Nephron progenitor cell (in vitro differentiated cells): ENCODE data around the gene ZNF451.

ENCODE experiments used
- DNase-seq: peaks from one replicate; pipeline ENCODE4 v3.0.0; 2021
- H3K27ac Mint-ChIP-seq: 2 replicates; pipeline ENCODE4 v1.8.0; 2021; ENCODE audit warnings: mild to moderate bottlenecking, moderate library complexity, mixed read lengths
- H3K27me3 Mint-ChIP-seq: 2 replicates; pipeline ENCODE4 v1.8.0; 2021; ENCODE audit warnings: mild to moderate bottlenecking, low read depth, mixed read lengths; ENCODE audit not compliant: poor library complexity
- H3K36me3 Mint-ChIP-seq: 2 replicates; pipeline ENCODE4 v1.8.0; 2021; ENCODE audit warnings: low read depth, mixed read lengths
- H3K4me1 Mint-ChIP-seq: 2 replicates; pipeline ENCODE4 v1.8.0; 2021; ENCODE audit warnings: mixed read lengths
- H3K4me3 Mint-ChIP-seq: 2 replicates; pipeline ENCODE4 v1.8.0; 2021; ENCODE audit warnings: mild to moderate bottlenecking, moderate library complexity, mixed read lengths
- H3K9me3 Mint-ChIP-seq: 2 replicates; pipeline ENCODE4 v1.8.0; 2021; ENCODE audit warnings: mild to moderate bottlenecking, moderate library complexity, mixed read lengths
- CTCF ChIP-seq: fragments of 200-600 bp; sonication (generic); IDR thresholded peaks from 2 replicates; pipeline ENCODE4 v1.5.0; 2021; ENCODE audit warnings: antibody characterized with exemption

The ZNF451 gene

GRCh38 chr6:57165080-57165479 is 75.1 kb downstream of the ZNF451 start:
- no peak overlapping the region for H3K27ac Mint-ChIP-seq
- no peaks in the 10 kb centered on the region for H3K4me1 Mint-ChIP-seq
- H3K9me3 Mint-ChIP-seq = peaks cover 29% of the 10 kb centered on the region
- no peak for TF ChIP-seq CTCF
- no peak for DNase-seq
- H3K27me3 Mint-ChIP-seq = peaks cover 3% of the 10 kb centered on the region
- peaks cover 71% of the 10 kb centered on the region for H3K36me3 Mint-ChIP-seq
- no peak overlapping the region for H3K4me3 Mint-ChIP-seq

GRCh38 chr6:57172136-57173055 is 82.4 kb downstream of the ZNF451 start, which contains the start of gene BAG2:
Gene BAG2 (plus strand): TSS chr6:57172326. CDS start chr6:57172698, 372 bp downstream.
- peak; percentile 84 for DNase-seq
- peaks cover 11% of the 10 kb centered on the region for H3K36me3 Mint-ChIP-seq
- H3K27ac Mint-ChIP-seq = peak within 1 kb of the TSS; percentile 96

GRCh38 chr6:57173056-57173885 is 83.3 kb downstream of the ZNF451 start:
- Mint-ChIP-seq H3K9me3 (no peaks in the 10 kb centered on the region), H3K4me1 (peaks cover 30% of the 10 kb centered on the region), H3K27ac (peak overlapping the region; percentile 96)

More at GRCh38 chr6:57172136-57173055, 82.4 kb downstream of the ZNF451 start, which contains the start of gene BAG2:
- TF ChIP-seq CTCF = no peak
- Mint-ChIP-seq H3K27me3 (peaks cover 4% of the 10 kb centered on the region), H3K9me3 (no peaks in the 10 kb centered on the region), H3K4me1 (peaks cover 30% of the 10 kb centered on the region), H3K4me3 (peak within 1 kb of the TSS; percentile 89)

GRCh38 chr6:57173886-57174510 is 84.0 kb downstream of the ZNF451 start:
- H3K36me3 Mint-ChIP-seq = peaks cover 16% of the 10 kb centered on the region
- no peak for DNase-seq
- H3K9me3 Mint-ChIP-seq = no peaks in the 10 kb centered on the region
- no peak overlapping the region for H3K27ac Mint-ChIP-seq
- H3K27me3 Mint-ChIP-seq = peaks cover 4% of the 10 kb centered on the region
- H3K4me3 Mint-ChIP-seq = peak overlapping the region; percentile 89
- peaks cover 30% of the 10 kb centered on the region for H3K4me1 Mint-ChIP-seq
- no peak for TF ChIP-seq CTCF

More at GRCh38 chr6:57173056-57173885, 83.3 kb downstream of the ZNF451 start:
- peak; percentile 16 for DNase-seq
- TF ChIP-seq CTCF = no peak
- H3K27me3 Mint-ChIP-seq = peaks cover 4% of the 10 kb centered on the region
- H3K36me3 Mint-ChIP-seq = peaks cover 14% of the 10 kb centered on the region
- peak overlapping the region; percentile 89 for H3K4me3 Mint-ChIP-seq

GRCh38 chr6:57174511-57174907 is 84.5 kb downstream of the ZNF451 start:
- no peak for DNase-seq
- Mint-ChIP-seq H3K36me3 (peaks cover 21% of the 10 kb centered on the region), H3K27ac (no peak overlapping the region), H3K9me3 (no peaks in the 10 kb centered on the region), H3K4me1 (peaks cover 30% of the 10 kb centered on the region), H3K27me3 (peaks cover 4% of the 10 kb centered on the region), H3K4me3 (peak overlapping the region; percentile 89)
- no peak for TF ChIP-seq CTCF
